Ishikawa (cell line): ENCODE results near the gene AUTS2.

Experiments
- YY1 ChIP-seq: IDR thresholded peaks from 2 replicates; pipeline ENCODE4 v1.6.1; 2012; ENCODE audit warnings: low read depth
- TF ChIP-seq, protein P1 (sequence below): IDR thresholded peaks from 2 replicates; pipeline ENCODE4 v1.6.1; 2012
- TF ChIP-seq, protein P2 (sequence below): IDR thresholded peaks from 2 replicates; pipeline ENCODE4 v1.6.1; 2012; ENCODE audit warnings: low read depth, mild to moderate bottlenecking

DNA sequence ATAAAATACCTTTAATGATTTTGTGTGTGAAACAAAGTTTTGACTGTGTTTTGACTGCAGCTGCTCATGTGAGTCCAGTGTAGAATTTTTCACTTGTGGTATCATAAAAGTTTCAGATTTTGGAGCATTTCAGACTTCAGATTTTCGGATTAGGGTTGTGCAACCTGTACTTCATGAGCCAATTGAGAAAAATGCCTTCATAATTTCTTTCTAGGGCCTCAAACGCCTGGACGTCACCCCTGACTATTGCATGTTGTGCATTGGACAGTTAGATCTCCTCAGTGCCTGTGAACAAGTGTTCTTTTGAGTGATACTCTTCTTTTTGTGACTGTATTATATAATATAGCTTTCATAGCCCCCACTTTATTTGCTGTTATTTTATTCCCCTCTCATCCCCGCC is 161.1 kb downstream of the AUTS2 start:
- no peak for TF ChIP-seq YY1
- TF ChIP-seq, protein P1, sequence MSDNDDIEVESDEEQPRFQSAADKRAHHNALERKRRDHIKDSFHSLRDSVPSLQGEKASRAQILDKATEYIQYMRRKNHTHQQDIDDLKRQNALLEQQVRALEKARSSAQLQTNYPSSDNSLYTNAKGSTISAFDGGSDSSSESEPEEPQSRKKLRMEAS = no peak
- TF ChIP-seq, protein P2, sequence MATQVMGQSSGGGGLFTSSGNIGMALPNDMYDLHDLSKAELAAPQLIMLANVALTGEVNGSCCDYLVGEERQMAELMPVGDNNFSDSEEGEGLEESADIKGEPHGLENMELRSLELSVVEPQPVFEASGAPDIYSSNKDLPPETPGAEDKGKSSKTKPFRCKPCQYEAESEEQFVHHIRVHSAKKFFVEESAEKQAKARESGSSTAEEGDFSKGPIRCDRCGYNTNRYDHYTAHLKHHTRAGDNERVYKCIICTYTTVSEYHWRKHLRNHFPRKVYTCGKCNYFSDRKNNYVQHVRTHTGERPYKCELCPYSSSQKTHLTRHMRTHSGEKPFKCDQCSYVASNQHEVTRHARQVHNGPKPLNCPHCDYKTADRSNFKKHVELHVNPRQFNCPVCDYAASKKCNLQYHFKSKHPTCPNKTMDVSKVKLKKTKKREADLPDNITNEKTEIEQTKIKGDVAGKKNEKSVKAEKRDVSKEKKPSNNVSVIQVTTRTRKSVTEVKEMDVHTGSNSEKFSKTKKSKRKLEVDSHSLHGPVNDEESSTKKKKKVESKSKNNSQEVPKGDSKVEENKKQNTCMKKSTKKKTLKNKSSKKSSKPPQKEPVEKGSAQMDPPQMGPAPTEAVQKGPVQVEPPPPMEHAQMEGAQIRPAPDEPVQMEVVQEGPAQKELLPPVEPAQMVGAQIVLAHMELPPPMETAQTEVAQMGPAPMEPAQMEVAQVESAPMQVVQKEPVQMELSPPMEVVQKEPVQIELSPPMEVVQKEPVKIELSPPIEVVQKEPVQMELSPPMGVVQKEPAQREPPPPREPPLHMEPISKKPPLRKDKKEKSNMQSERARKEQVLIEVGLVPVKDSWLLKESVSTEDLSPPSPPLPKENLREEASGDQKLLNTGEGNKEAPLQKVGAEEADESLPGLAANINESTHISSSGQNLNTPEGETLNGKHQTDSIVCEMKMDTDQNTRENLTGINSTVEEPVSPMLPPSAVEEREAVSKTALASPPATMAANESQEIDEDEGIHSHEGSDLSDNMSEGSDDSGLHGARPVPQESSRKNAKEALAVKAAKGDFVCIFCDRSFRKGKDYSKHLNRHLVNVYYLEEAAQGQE = no peak
